Measurements from ENCODE around the gene ZNF454.

The ZNF454 gene

DNA sequence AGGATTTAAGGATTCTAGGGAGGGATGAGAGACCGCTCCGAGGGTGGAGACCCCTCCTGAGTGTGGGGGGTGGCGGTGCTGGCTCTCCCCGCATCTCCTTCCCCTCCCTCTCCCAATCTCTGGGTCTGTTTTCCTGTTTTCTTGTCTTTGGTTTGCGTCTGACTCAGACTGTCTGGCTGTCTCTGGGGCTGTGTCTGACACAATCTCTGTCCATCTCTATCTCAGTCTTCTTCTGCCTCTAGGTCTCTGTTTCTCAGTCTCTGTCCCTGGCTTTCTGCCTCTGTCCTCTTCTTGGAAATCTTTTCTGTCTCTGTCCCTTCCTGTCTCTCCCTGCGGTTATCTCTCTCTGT is 54.3 kb downstream of the ZNF454 start:
- TF ChIP-seq LEF1 (IDR thresholded peaks at IDR 0.05; ENCODE audit: borderline replicate concordance) (no peak), ZNF384 (IDR thresholded peaks at IDR 0.05) (no peak), NFRKB (IDR thresholded peaks at IDR 0.05) (no peak), ELF4 (IDR thresholded peaks at IDR 0.05) (no peak), FOXM1 (IDR thresholded peaks at IDR 0.05; ENCODE audit: borderline replicate concordance) (no peak), BHLHE40 (IDR thresholded peaks at IDR 0.05; ENCODE audit: borderline replicate concordance) (no peak), FOXK2 (IDR thresholded peaks at IDR 0.05) (no peak), FOXA1 (IDR thresholded peaks at IDR 0.05) (no peak), SUZ12 (IDR thresholded peaks at IDR 0.05) (no peak)
- ChIA-PET POLR2A (no interaction called here), CTCF (no interaction called here)
- no peak for DNase-seq (ENCODE audit: extremely low spot score)

DNA sequence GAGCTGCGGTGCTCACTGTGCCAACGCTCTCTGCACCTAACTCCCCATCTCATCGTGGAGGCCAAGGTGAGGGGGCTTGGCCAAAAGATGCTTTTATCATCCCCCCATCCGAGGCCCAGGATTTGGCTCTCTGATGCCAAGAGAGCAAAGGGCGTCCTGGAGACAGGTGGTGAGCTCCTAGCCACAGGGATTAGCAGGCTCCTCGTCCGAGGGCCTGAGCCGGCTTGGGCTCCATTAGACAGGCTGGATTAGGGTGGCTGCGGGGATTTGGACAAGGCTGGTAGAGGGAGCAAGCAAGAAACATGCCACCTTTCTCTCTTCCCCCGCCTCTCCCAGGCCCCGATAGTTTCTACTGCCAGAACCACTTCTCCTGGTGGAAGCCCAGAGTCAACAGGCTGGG is 55.2 kb downstream of the ZNF454 start:
- ChIA-PET CTCF (no interaction called here), POLR2A (no interaction called here)
- peak; percentile 1 for DNase-seq (ENCODE audit: extremely low spot score)
- TF ChIP-seq LEF1 (IDR thresholded peaks at IDR 0.05; ENCODE audit: borderline replicate concordance) (no peak), FOXM1 (IDR thresholded peaks at IDR 0.05; ENCODE audit: borderline replicate concordance) (no peak), SP1 (IDR thresholded peaks at IDR 0.05) (no peak), ZNF384 (IDR thresholded peaks at IDR 0.05) (no peak), HDGF (IDR thresholded peaks at IDR 0.05; ENCODE audit: borderline replicate concordance) (no peak), SUZ12 (IDR thresholded peaks at IDR 0.05) (no peak), CTBP1 (IDR thresholded peaks at IDR 0.05; ENCODE audit: borderline replicate concordance) (no peak), NFRKB (IDR thresholded peaks at IDR 0.05) (no peak), L3MBTL2 (conservative IDR thresholded peaks at IDR 0.05) (no peak), BHLHE40 (IDR thresholded peaks at IDR 0.05; ENCODE audit: borderline replicate concordance) (no peak), FOXA1 (IDR thresholded peaks at IDR 0.05) (no peak), FOXK2 (IDR thresholded peaks at IDR 0.05) (no peak)
- TF ChIP-seq, protein P1, sequence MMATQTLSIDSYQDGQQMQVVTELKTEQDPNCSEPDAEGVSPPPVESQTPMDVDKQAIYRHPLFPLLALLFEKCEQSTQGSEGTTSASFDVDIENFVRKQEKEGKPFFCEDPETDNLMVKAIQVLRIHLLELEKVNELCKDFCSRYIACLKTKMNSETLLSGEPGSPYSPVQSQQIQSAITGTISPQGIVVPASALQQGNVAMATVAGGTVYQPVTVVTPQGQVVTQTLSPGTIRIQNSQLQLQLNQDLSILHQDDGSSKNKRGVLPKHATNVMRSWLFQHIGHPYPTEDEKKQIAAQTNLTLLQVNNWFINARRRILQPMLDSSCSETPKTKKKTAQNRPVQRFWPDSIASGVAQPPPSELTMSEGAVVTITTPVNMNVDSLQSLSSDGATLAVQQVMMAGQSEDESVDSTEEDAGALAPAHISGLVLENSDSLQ (IDR thresholded peaks at IDR 0.05): no peak

DNA sequence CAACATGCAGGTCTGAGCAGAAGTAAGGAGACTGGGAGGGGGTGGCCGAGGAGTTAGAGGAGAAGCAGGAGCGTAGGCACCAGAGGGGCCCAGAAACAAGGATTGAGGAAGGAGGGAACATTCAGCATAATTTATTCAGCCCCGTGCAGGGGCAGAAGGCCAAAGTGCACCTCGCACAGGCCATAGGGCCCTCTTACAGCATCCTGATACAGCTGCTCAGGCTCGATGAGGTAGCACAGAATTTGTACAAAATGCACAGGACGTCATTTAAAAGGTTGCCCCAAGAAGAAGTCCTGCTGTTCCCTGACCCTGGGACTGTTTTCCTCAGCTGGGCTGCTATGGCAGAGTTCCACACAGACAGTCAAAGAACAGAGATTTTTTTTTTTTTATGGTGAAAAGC is 56.2 kb downstream of the ZNF454 start:
- DNase-seq (ENCODE audit: extremely low spot score): no peak
- POLR2A ChIA-PET: no interaction called here
- TF ChIP-seq FOXK2 (IDR thresholded peaks at IDR 0.05) (no peak), SP1 (IDR thresholded peaks at IDR 0.05) (no peak), FOXA1 (IDR thresholded peaks at IDR 0.05) (no peak), L3MBTL2 (conservative IDR thresholded peaks at IDR 0.05) (no peak), NFRKB (IDR thresholded peaks at IDR 0.05) (no peak), CTBP1 (IDR thresholded peaks at IDR 0.05; ENCODE audit: borderline replicate concordance) (no peak), FOXM1 (IDR thresholded peaks at IDR 0.05; ENCODE audit: borderline replicate concordance) (no peak), LEF1 (IDR thresholded peaks at IDR 0.05; ENCODE audit: borderline replicate concordance) (no peak), HDGF (IDR thresholded peaks at IDR 0.05; ENCODE audit: borderline replicate concordance) (no peak), TARDBP (IDR thresholded peaks at IDR 0.05) (no peak), BHLHE40 (IDR thresholded peaks at IDR 0.05; ENCODE audit: borderline replicate concordance) (no peak), ELF4 (IDR thresholded peaks at IDR 0.05) (no peak), ARNT (IDR thresholded peaks at IDR 0.05) (no peak), ZNF384 (IDR thresholded peaks at IDR 0.05) (no peak), SUZ12 (IDR thresholded peaks at IDR 0.05) (no peak)
- TF ChIP-seq, protein P1 (IDR thresholded peaks at IDR 0.05): no peak
- CTCF ChIA-PET: no interaction called here

DNA sequence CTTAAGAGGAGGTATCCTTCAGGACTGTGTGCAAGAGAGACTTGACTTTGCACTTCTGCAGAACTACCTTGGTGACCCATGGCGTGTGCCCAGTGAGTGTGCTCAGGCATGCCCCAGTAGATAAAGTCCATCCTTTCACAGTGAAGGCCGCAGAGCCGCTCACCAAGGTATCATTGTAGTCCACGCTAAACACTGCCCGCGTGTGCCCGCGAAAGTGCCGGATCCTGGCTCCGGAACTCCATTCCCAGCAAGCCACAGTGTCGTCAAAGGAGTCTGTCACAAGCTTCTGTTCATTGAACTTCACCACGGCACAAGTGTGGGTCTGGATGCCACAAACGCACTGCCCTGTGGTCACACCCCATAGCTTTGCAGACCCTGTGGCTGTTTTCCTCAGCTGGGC is 57.4 kb downstream of the ZNF454 start:
- CTCF ChIA-PET: no interaction called here
- peak; percentile 2 for DNase-seq (ENCODE audit: extremely low spot score)
- POLR2A ChIA-PET: no interaction called here
- no peak for TF ChIP-seq SUZ12 (IDR thresholded peaks at IDR 0.05)
- TF ChIP-seq BHLHE40 (IDR thresholded peaks at IDR 0.05; ENCODE audit: borderline replicate concordance): no peak
- no peak for TF ChIP-seq LEF1 (IDR thresholded peaks at IDR 0.05; ENCODE audit: borderline replicate concordance)
- TF ChIP-seq, protein P1 (IDR thresholded peaks at IDR 0.05): no peak
- no peak for TF ChIP-seq SP1 (IDR thresholded peaks at IDR 0.05)
- TF ChIP-seq FOXA1 (IDR thresholded peaks at IDR 0.05): no peak
- no peak for TF ChIP-seq ARNT (IDR thresholded peaks at IDR 0.05)
- no peak for TF ChIP-seq NFRKB (IDR thresholded peaks at IDR 0.05)
- no peak for TF ChIP-seq CTBP1 (IDR thresholded peaks at IDR 0.05; ENCODE audit: borderline replicate concordance)
- no peak for TF ChIP-seq HDGF (IDR thresholded peaks at IDR 0.05; ENCODE audit: borderline replicate concordance)
- no peak for TF ChIP-seq FOXK2 (IDR thresholded peaks at IDR 0.05)
- no peak for TF ChIP-seq FOXM1 (IDR thresholded peaks at IDR 0.05; ENCODE audit: borderline replicate concordance)
- TF ChIP-seq ZNF384 (IDR thresholded peaks at IDR 0.05): no peak
- no peak for TF ChIP-seq L3MBTL2 (conservative IDR thresholded peaks at IDR 0.05)

DNA sequence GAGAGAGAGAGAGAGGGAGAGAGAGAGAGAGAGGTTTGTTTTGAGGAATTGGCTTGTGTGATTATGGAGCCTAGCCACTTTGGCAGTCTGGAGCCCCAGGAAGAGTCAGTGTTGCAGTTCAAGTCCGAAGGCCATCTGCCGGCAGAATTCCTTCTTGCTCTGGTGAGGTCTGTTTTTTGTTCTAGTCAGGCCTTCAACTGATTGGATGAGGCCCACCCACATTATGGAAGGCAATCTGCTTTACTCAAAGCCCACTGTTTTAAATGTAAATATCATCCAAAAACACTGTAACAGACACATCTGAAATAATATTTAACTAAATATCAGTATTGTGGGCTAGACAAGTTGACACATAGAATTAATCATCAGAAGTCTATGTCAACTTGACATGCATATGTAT is 65.6 kb downstream of the ZNF454 start:
- TF ChIP-seq L3MBTL2 (conservative IDR thresholded peaks at IDR 0.05): no peak
- TF ChIP-seq FOXK2 (IDR thresholded peaks at IDR 0.05): no peak
- no peak for TF ChIP-seq SP1 (IDR thresholded peaks at IDR 0.05)
- no peak for TF ChIP-seq ZNF384 (IDR thresholded peaks at IDR 0.05)
- no peak for TF ChIP-seq ELF4 (IDR thresholded peaks at IDR 0.05)
- no peak for TF ChIP-seq ARNT (IDR thresholded peaks at IDR 0.05)
- TF ChIP-seq FOXM1 (IDR thresholded peaks at IDR 0.05; ENCODE audit: borderline replicate concordance): no peak
- no peak for TF ChIP-seq CTBP1 (IDR thresholded peaks at IDR 0.05; ENCODE audit: borderline replicate concordance)
- no peak for TF ChIP-seq LEF1 (IDR thresholded peaks at IDR 0.05; ENCODE audit: borderline replicate concordance)
- TF ChIP-seq BHLHE40 (IDR thresholded peaks at IDR 0.05; ENCODE audit: borderline replicate concordance): no peak
- TF ChIP-seq NFRKB (IDR thresholded peaks at IDR 0.05): no peak
- TF ChIP-seq TARDBP (IDR thresholded peaks at IDR 0.05): no peak
- DNase-seq (ENCODE audit: extremely low spot score): no peak
- ChIA-PET POLR2A (no interaction called here), CTCF (no interaction called here)

DNA sequence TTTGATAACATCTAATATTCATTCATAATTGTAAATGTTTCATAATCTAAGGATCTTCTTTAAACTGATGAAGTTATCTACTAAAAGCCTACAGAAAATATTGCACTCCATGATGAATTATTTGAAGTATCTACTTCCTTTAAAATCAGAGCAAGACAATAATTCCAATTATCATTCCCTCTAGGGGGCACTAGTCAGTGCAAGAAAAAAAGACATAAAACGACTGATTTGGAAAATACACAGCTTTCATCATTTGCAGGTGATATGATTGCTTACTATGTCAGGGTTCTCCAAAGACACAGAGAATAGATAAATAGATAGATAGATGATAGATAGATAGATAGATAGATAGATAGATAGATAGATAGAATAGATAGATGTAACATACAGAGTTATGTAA is 67.7 kb downstream of the ZNF454 start:
- TF ChIP-seq ARNT (IDR thresholded peaks at IDR 0.05) (no peak), FOXM1 (IDR thresholded peaks at IDR 0.05; ENCODE audit: borderline replicate concordance) (no peak), L3MBTL2 (conservative IDR thresholded peaks at IDR 0.05) (no peak), HDGF (IDR thresholded peaks at IDR 0.05; ENCODE audit: borderline replicate concordance) (no peak), FOXK2 (IDR thresholded peaks at IDR 0.05) (no peak), NFRKB (IDR thresholded peaks at IDR 0.05) (no peak), TARDBP (IDR thresholded peaks at IDR 0.05) (no peak), SUZ12 (IDR thresholded peaks at IDR 0.05) (no peak), FOXA1 (IDR thresholded peaks at IDR 0.05) (no peak), LEF1 (IDR thresholded peaks at IDR 0.05; ENCODE audit: borderline replicate concordance) (no peak), BHLHE40 (IDR thresholded peaks at IDR 0.05; ENCODE audit: borderline replicate concordance) (no peak), SP1 (IDR thresholded peaks at IDR 0.05) (no peak), CTBP1 (IDR thresholded peaks at IDR 0.05; ENCODE audit: borderline replicate concordance) (no peak)
- ChIA-PET CTCF (no interaction called here), POLR2A (no interaction called here)
- no peak for DNase-seq (ENCODE audit: extremely low spot score)
